ENCODE data around the gene TXK. TPM values are rescaled to one million over a fixed set of nuclear protein-coding genes. Genes with fewer than 3 reads are reported as not detected.

TXK gene
- total RNA-seq, 1 donor from 2014 or later = 1.7 TPM

GRCh38 chr4:48127682-48128404 lies 6.2 kb downstream of the TXK start:
- TF ChIP-seq CTCF (IDR thresholded peaks at IDR 0.05; ENCODE audit: unreplicated experiment) = peak; percentile 23
- peaks cover 44% of the 10 kb centered on the region for H3K4me1 Mint-ChIP-seq
- H3K9me3 Mint-ChIP-seq = no peaks in the 10 kb centered on the region
- H3K36me3 Mint-ChIP-seq = no peaks in the 10 kb centered on the region
- peak overlapping the region; percentile 50 for H3K4me3 Mint-ChIP-seq
- H3K27me3 Mint-ChIP-seq (ENCODE audit: low read depth) = no peaks in the 10 kb centered on the region
- DNase-seq (ENCODE audit: low spot score in 2 of 2, unreplicated experiment in 2 of 2) = peak in 1 of 2 experiments; percentile 42
- peak overlapping the region; percentile 85 for H3K27ac Mint-ChIP-seq

GRCh38 chr4:48127231-48127630 lies 6.8 kb downstream of the TXK start:
- no peak for DNase-seq (ENCODE audit: low spot score in 2 of 2, unreplicated experiment in 2 of 2)
- Mint-ChIP-seq H3K27me3 (ENCODE audit: low read depth) (no peaks in the 10 kb centered on the region), H3K9me3 (no peaks in the 10 kb centered on the region), H3K4me1 (peaks cover 43% of the 10 kb centered on the region), H3K36me3 (no peaks in the 10 kb centered on the region), H3K27ac (peak overlapping the region; percentile 85), H3K4me3 (no peak overlapping the region)
- TF ChIP-seq CTCF (IDR thresholded peaks at IDR 0.05; ENCODE audit: unreplicated experiment) = no peak

GRCh38 chr4:48126621-48127020 lies 7.4 kb downstream of the TXK start:
- Mint-ChIP-seq H3K9me3 (no peaks in the 10 kb centered on the region), H3K27ac (peak overlapping the region; percentile 21), H3K4me1 (peaks cover 38% of the 10 kb centered on the region), H3K36me3 (no peaks in the 10 kb centered on the region), H3K27me3 (ENCODE audit: low read depth) (no peaks in the 10 kb centered on the region), H3K4me3 (no peak overlapping the region)
- no peak for DNase-seq (ENCODE audit: low spot score in 2 of 2, unreplicated experiment in 2 of 2)
- TF ChIP-seq CTCF (IDR thresholded peaks at IDR 0.05; ENCODE audit: unreplicated experiment) = no peak

- no peak overlapping the region for H3K27ac Mint-ChIP-seq
These were observed 9.2 kb downstream of the TXK start for GRCh38 chr4:48124870-48125269.

GRCh38 chr4:48122756-48123155 lies 11.3 kb downstream of the TXK start:
- Mint-ChIP-seq H3K27me3 (ENCODE audit: low read depth) (no peaks in the 10 kb centered on the region), H3K9me3 (no peaks in the 10 kb centered on the region), H3K36me3 (no peaks in the 10 kb centered on the region), H3K4me1 (peaks cover 10% of the 10 kb centered on the region), H3K27ac (no peak overlapping the region), H3K4me3 (no peak overlapping the region)
- no peak for DNase-seq (ENCODE audit: low spot score in 2 of 2, unreplicated experiment in 2 of 2)
- TF ChIP-seq CTCF (IDR thresholded peaks at IDR 0.05; ENCODE audit: unreplicated experiment) = no peak

More at GRCh38 chr4:48124870-48125269, 9.2 kb downstream of the TXK start:
- Mint-ChIP-seq H3K27me3 (ENCODE audit: low read depth) (no peaks in the 10 kb centered on the region), H3K36me3 (no peaks in the 10 kb centered on the region), H3K4me1 (peaks cover 26% of the 10 kb centered on the region), H3K4me3 (no peak overlapping the region), H3K9me3 (no peaks in the 10 kb centered on the region)
- TF ChIP-seq CTCF (IDR thresholded peaks at IDR 0.05; ENCODE audit: unreplicated experiment) = no peak
- no peak for DNase-seq (ENCODE audit: low spot score in 2 of 2, unreplicated experiment in 2 of 2)

All from mesothelial cell of epicardium (in vitro differentiated cells).